GM12878 (cell line): ENCODE measurements around the gene RGS1. TPM values are rescaled to one million over a fixed set of nuclear protein-coding genes. Genes with fewer than 3 reads are reported as not detected.

Source experiments
- BCL11A ChIP-seq: IDR thresholded peaks from 2 replicates; pipeline ENCODE4 v1.6.1; 2011; ENCODE audit warnings: low read depth, low read length
- CHD1 ChIP-seq: IDR thresholded peaks from 2 replicates; pipeline ENCODE4 v1.6.1; 2012; ENCODE audit warnings: low read depth, low read length, improper control_type of control experiment
- EED ChIP-seq: sonication (generic); IDR thresholded peaks from 2 replicates; pipeline ENCODE4 v1.6.1; 2016; ENCODE audit warnings: antibody characterized with exemption, low read depth
- EGR1 ChIP-seq, 2 experiments: IDR thresholded peaks; 1 replicate in 1 of 2; 2 replicates in 1 of 2; pipeline ENCODE4 v1.6.1; 2011 to 2012; ENCODE audit warnings: low read depth in 2 of 2, low read length in 2 of 2, borderline replicate concordance in 1 of 2, mild to moderate bottlenecking in 1 of 2, moderate library complexity in 1 of 2
- FOS ChIP-seq: IDR thresholded peaks from 3 replicates; pipeline ENCODE4 v1.6.1; 2011; ENCODE audit warnings: borderline replicate concordance; ENCODE audit not compliant: insufficient read length; ENCODE audit errors: extremely low read depth
- FOXM1 ChIP-seq: IDR thresholded peaks from 2 replicates; pipeline ENCODE4 v1.6.1; 2012; ENCODE audit warnings: low read depth, mild to moderate bottlenecking, inconsistent platforms, low read length, moderate library complexity
- MEF2A ChIP-seq: IDR thresholded peaks from 2 replicates; pipeline ENCODE4 v1.6.1; 2011; ENCODE audit warnings: low read depth, mild to moderate bottlenecking, low read length, moderate library complexity; ENCODE audit not compliant: insufficient read depth
- NFIC ChIP-seq: IDR thresholded peaks from 2 replicates; pipeline ENCODE4 v1.6.1; 2012; ENCODE audit warnings: low read depth, mild to moderate bottlenecking, inconsistent platforms, low read length, moderate library complexity
- NKRF ChIP-seq: fragments of 450-650 bp; conservative IDR thresholded peaks from 2 replicates; pipeline ENCODE4 v1.6.1; 2017; ENCODE audit warnings: mild to moderate bottlenecking, moderate library complexity
- NR2C2 ChIP-seq: IDR thresholded peaks from 2 replicates; pipeline ENCODE4 v1.6.1; 2011; ENCODE audit warnings: borderline replicate concordance, low read depth; ENCODE audit not compliant: control insufficient read depth, insufficient read length
- POLR2A ChIP-seq: IDR thresholded peaks from 2 replicates; pipeline ENCODE4 v1.6.1; 2011; ENCODE audit warnings: low read depth, mild to moderate bottlenecking, low read length
- RELA ChIP-seq: fragments of 450-650 bp; IDR thresholded peaks from 2 replicates; pipeline ENCODE4 v1.8.0; 2014; ENCODE audit warnings: borderline replicate concordance; ENCODE audit not compliant: partially characterized antibody
- SMAD5 ChIP-seq: IDR thresholded peaks from 2 replicates; pipeline ENCODE4 v1.6.1; 2016; ENCODE audit warnings: antibody characterized with exemption, low read depth
- SMC3 ChIP-seq: IDR thresholded peaks from 2 replicates; pipeline ENCODE4 v1.6.1; 2011; ENCODE audit warnings: low read length, improper control_type of control experiment, borderline replicate concordance
- SPI1 ChIP-seq: IDR thresholded peaks from 2 replicates; pipeline ENCODE4 v1.6.1; 2011; ENCODE audit warnings: low read depth, mild to moderate bottlenecking, low read length, moderate library complexity, borderline replicate concordance; ENCODE audit not compliant: insufficient read depth
- SREBF2 ChIP-seq: IDR thresholded peaks from 2 replicates; pipeline ENCODE4 v1.6.1; 2012; ENCODE audit warnings: mild to moderate bottlenecking, low read length
- TAF1 ChIP-seq: IDR thresholded peaks from 2 replicates; pipeline ENCODE4 v1.6.1; 2011; ENCODE audit warnings: mild to moderate bottlenecking, low read depth, low read length, borderline replicate concordance
- YY1 ChIP-seq: IDR thresholded peaks from 2 replicates; pipeline ENCODE4 v1.6.1; 2011; ENCODE audit warnings: low read depth, mild to moderate bottlenecking, low read length
- ZBTB4 ChIP-seq: fragments of 450-650 bp; formaldehyde crosslinking; IDR thresholded peaks from 2 replicates; pipeline ENCODE4 v1.4.0; 2022; ENCODE audit warnings: mild to moderate bottlenecking, moderate library complexity
- ZNF274 ChIP-seq: IDR thresholded peaks from one replicate; pipeline ENCODE4 v1.8.0; 2011; ENCODE audit not compliant: insufficient read length, insufficient read depth
- ZNF592 ChIP-seq: fragments of 450-650 bp; IDR thresholded peaks from 2 replicates; pipeline ENCODE4 v1.6.1; 2017; ENCODE audit warnings: mild to moderate bottlenecking, moderate library complexity
- ZZZ3 ChIP-seq: IDR thresholded peaks from 2 replicates; pipeline ENCODE4 v1.6.1; 2011; ENCODE audit warnings: low read depth; ENCODE audit not compliant: control insufficient read depth, insufficient read length
- polyA plus RNA-seq, 11 experiments: library from polyadenylated mRNA; depleted of rRNA in 4 of 11; unstranded in 6 of 11; stranded (reverse) in 5 of 11; fragments of >200 nt; fragmentation: Nextera tagmentation in 4 of 11; fragmentation: Illumina TruSeq in 1 of 11; extraction: Ambion mirVana in 4 of 11; extraction: Trizol in 1 of 11; gene quantifications; 1 replicate in 1 of 11; 2 replicates in 10 of 11; pipeline versions ENCODE4 v1.2.1 to v1.2.3, GENCODE V29; 2011 to 2016; ENCODE audit warnings: inconsistent platforms in 2 of 11, missing spikeins in 2 of 11, low read depth in 1 of 11
- total RNA-seq, 4 experiments: library from RNA; depleted of rRNA in 3 of 4; stranded (reverse); fragments of >200 nt in 3 of 4; fragmentation: Illumina TruSeq in 1 of 4; extraction: Trizol in 1 of 4; gene quantifications; 2 replicates each; pipeline versions ENCODE4 v1.2.1 to v1.2.3, GENCODE V29; 2013 to 2021

The RGS1 gene
- total and polyA plus RNA-seq, 10 of the 15 experiments (the other 5 are each of a cell fraction or from before 2014, with no cell fraction given) = 20.7 to 882 (median 45.9) TPM

GRCh38 chr1:192575499-192576189 lies at the start of gene RGS1 (continued):
- peak; percentile 76; the same call in 1 of the 2 replicates for TF ChIP-seq ZNF592
- TF ChIP-seq CHD1 = peak; percentile 95
- no peak for TF ChIP-seq FOS
- no peak; the same call in 1 of the 2 replicates for TF ChIP-seq SPI1
- peak; percentile 76 for TF ChIP-seq MEF2A
- peak; percentile 88 for TF ChIP-seq FOXM1
- TF ChIP-seq SREBF2 = peak; percentile 48; the same call in 1 of the 2 replicates
- TF ChIP-seq ZZZ3 = no peak
- TF ChIP-seq SMC3 = peak; percentile 29; the same call in 1 of the 2 replicates
- peak; percentile 70; the same call in 1 of the 2 replicates for TF ChIP-seq EED
- peak; percentile 93 for TF ChIP-seq NFIC
- peak; percentile 94 for TF ChIP-seq TAF1
- peak; percentile 94 for TF ChIP-seq RELA
- TF ChIP-seq NKRF = peak; percentile 81
- TF ChIP-seq ZBTB4 (CRISPR knock-in tag) = peak; percentile 82; the same call in 1 of the 2 replicates
- TF ChIP-seq NR2C2 = no peak
- TF ChIP-seq BCL11A = peak; percentile 82
- TF ChIP-seq YY1 = peak; percentile 77
- TF ChIP-seq POLR2A = peak; percentile 96
- TF ChIP-seq EGR1 (IDR thresholded peaks at IDR 0.05; ENCODE audit: borderline replicate concordance in 1 of 2, low read depth in 2 of 2, low read length in 2 of 2) = no peak; a peak in 1 of 3 replicates
- TF ChIP-seq ZNF274 = no peak
- peak; percentile 97 for TF ChIP-seq SMAD5
